Ammon's horn (tissue), 1 donor: ENCODE results near the gene PCGF5.
"Not testable (repeated sequence)": the region's sequence is repeated elsewhere in the genome, so short reads cannot be mapped to it uniquely, and the experiment has no call there.

Source experiments
- DNase-seq: peaks from one replicate; pipeline ENCODE4 v3.0.0-alpha.2; 2016; ENCODE audit warnings: low spot score

Gene PCGF5

GRCh38 chr10:91286572-91286971, 66.1 kb downstream of the PCGF5 start:
- DNase-seq: no peak

- no peak for DNase-seq
These were observed 66.8 kb downstream of the PCGF5 start for GRCh38 chr10:91287276-91287675.

GRCh38 chr10:91287912-91288311, 67.4 kb downstream of the PCGF5 start:
- DNase-seq: no peak

- no peak for DNase-seq
These were observed 68.8 kb downstream of the PCGF5 start for GRCh38 chr10:91289305-91289704.

- no peak for DNase-seq
These were observed 70.1 kb downstream of the PCGF5 start for GRCh38 chr10:91290607-91291006.

- DNase-seq: no peak
These were observed 73.9 kb downstream of the PCGF5 start for GRCh38 chr10:91294134-91294906.

GRCh38 chr10:91295346-91295745, 74.9 kb downstream of the PCGF5 start:
- DNase-seq: no peak

GRCh38 chr10:91296471-91296870, 76.0 kb downstream of the PCGF5 start:
- DNase-seq: no peak

GRCh38 chr10:91298224-91298871, 77.9 kb downstream of the PCGF5 start:
- peak; percentile 82 for DNase-seq

- DNase-seq: no peak
These were observed 79.6 kb downstream of the PCGF5 start for GRCh38 chr10:91299999-91300575.

- DNase-seq: not testable (repeated sequence)
These were observed 82.5 kb downstream of the PCGF5 start for GRCh38 chr10:91302946-91303345.

GRCh38 chr10:91305979-91306378, 85.5 kb downstream of the PCGF5 start:
- DNase-seq: not testable (repeated sequence)

GRCh38 chr10:91307489-91307888, 87.0 kb downstream of the PCGF5 start:
- no peak for DNase-seq

GRCh38 chr10:91309711-91310110, 89.2 kb downstream of the PCGF5 start:
- no peak for DNase-seq

- DNase-seq: no peak
These were observed 91.3 kb downstream of the PCGF5 start for GRCh38 chr10:91311601-91312381.

- DNase-seq: no peak
These were observed 91.9 kb downstream of the PCGF5 start for GRCh38 chr10:91312382-91312733.

- peak; percentile 59 for DNase-seq
These were observed 93.5 kb downstream of the PCGF5 start for GRCh38 chr10:91313796-91314485.

- DNase-seq: no peak
These were observed 96.0 kb downstream of the PCGF5 start for GRCh38 chr10:91316486-91316885.

- DNase-seq: no peak
These were observed 97.1 kb downstream of the PCGF5 start for GRCh38 chr10:91317541-91317940.

- no peak for DNase-seq
These were observed 98.9 kb downstream of the PCGF5 start for GRCh38 chr10:91319336-91319735.

GRCh38 chr10:91323293-91323905, 102.9 kb downstream of the PCGF5 start:
- not testable (repeated sequence) for DNase-seq
